SJCRH30 (cell line): ENCODE data around the gene MED13L. TPM values are rescaled to one million over a fixed set of nuclear protein-coding genes. Genes with fewer than 3 reads are reported as not detected.

Source experiments
- DNase-seq, 2 experiments: peaks; one replicate each; pipeline ENCODE4 v3.0.0-alpha.2; 2015 to 2020
- H3K27ac ChIP-seq: fragments of 250-450 bp; sonication (Bioruptor Pico); 2 replicates; pipeline ENCODE4 v1.5.1; 2020; ENCODE audit warnings: mild to moderate bottlenecking, moderate library complexity
- H3K27me3 ChIP-seq: fragments of 250-450 bp; sonication (Bioruptor Pico); 2 replicates; pipeline ENCODE4 v1.5.1; 2020; ENCODE audit warnings: mild to moderate bottlenecking, moderate library complexity
- H3K36me3 ChIP-seq: fragments of 250-450 bp; sonication (Bioruptor Pico); 2 replicates; pipeline ENCODE4 v1.5.1; 2020; ENCODE audit warnings: mild to moderate bottlenecking, moderate library complexity
- H3K4me1 ChIP-seq: fragments of 250-450 bp; sonication (Bioruptor Pico); 2 replicates; pipeline ENCODE4 v1.5.1; 2020; ENCODE audit warnings: mild to moderate bottlenecking, moderate library complexity
- H3K4me3 ChIP-seq: fragments of 250-450 bp; sonication (Bioruptor Pico); 2 replicates; pipeline ENCODE4 v1.5.1; 2020; ENCODE audit warnings: mild to moderate bottlenecking, moderate library complexity
- H3K9me3 ChIP-seq: fragments of 250-450 bp; sonication (Bioruptor Pico); replicated peaks from 2 replicates; pipeline ENCODE4 v1.5.1; 2020; ENCODE audit warnings: mild to moderate bottlenecking, moderate library complexity
- total RNA-seq: library from RNA; depleted of rRNA; stranded (reverse); fragments of >200 nt; shearing (Covaris generic); gene quantifications from 2 replicates; pipeline ENCODE4 v1.2.3, GENCODE V29; 2014

The MED13L gene
- total RNA-seq, 1 experiment from 2014 or later = 62.0 TPM

DNA sequence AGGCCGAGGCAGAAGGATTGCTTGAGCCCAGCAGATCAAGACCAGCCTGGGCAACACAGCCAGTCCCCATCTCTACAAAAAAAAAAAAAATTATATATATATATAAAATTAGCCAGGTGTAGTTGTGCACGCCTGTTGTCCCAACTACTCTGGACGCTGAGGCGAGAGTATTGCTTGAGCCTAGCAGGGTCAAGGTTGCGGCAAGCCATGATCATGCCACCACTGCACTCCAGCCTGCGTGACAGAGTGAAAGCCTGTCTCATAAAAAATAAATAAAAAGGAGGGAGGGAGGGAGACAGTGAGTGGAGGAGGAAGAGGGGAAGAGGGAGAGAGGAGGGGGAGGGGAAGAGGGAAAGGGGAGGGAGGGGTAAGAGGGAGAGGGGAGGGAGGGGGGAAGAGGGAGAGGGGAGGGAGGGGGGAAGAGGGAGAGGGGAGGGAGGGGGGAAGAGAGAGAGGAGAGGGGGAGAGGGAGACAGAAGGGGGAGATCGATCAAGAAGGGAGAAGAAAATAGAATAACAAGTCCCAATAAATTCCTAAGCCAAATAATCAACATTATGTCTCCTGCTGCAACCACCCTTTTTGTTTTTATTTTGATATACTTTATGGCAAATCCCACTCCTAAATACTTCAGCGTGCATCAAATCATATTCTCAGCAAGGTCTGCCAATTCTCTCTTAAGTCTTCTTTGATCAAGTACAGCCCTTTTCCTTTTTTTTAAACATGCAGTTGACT, 163.9 kb downstream of the MED13L start:
- Histone ChIP-seq H3K27me3 (no peaks in the 10 kb centered on the region), H3K4me1 (peaks cover 23% of the 10 kb centered on the region), H3K4me3 (no peak overlapping the region), H3K27ac (no peak overlapping the region), H3K9me3 (0 out of 2 replicates have a peak, but pooled peaks cover 1% of the 10 kb centered on the region), H3K36me3 (no peaks in the 10 kb centered on the region; the same call in 1 of the 2 replicates)
- no peak for DNase-seq

DNA sequence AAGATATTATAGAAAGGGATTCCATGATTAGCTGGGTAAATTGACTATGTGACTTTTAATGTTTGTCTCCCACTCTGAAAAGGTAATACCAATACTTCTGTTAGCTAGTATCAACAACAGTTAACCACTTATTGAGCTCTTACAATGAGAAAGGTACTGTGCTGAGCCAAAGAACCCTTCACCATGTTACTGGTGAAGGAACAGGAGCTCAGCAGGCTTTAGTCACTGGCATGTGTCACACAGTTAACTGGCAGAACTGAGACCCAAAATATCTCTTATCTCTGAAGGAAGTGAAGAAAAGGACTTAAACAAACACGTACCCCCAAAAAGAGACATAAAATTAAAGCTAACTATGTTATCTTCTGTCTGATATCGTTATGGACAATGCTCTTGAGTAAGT, 170.6 kb downstream of the MED13L start:
- H3K4me1 ChIP-seq = peaks cover 11% of the 10 kb centered on the region
- no peak overlapping the region for H3K27ac ChIP-seq
- DNase-seq = no peak

DNA sequence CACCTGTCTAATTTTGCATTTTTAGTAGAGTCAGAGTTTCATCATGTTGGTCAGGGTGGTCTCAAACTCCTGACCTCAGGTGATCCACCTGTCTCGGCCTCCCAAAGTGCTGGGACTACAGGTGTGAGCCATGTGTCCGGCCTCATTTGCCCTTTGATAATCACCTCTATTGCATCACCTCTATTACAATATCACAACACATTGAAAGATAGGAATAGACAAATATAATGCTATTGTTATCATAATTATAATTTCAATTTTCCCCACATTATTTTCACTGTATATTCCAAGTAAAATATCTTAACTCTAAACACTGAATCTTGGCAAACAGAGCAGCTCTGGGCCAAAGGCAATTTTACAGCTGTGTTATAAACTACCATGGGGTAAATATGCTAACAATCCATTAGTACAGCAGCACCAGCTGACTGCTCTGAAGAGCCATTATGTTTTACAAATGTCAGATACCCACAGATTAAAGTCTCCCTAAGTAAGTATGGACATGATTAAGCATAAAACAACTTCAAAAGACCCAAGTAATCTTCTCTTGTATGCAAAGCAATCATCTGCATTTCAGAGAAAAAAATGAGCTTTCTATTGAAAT, 173.2 kb downstream of the MED13L start:
- H3K4me1 ChIP-seq = no peaks in the 10 kb centered on the region; the same call in 1 of the 2 replicates
- DNase-seq = no peak
- 0 out of 2 replicates have a peak, but pooled peaks cover 3% of the 10 kb centered on the region for H3K9me3 ChIP-seq
- H3K4me3 ChIP-seq = no peak overlapping the region
- H3K27ac ChIP-seq = no peak overlapping the region
- H3K27me3 ChIP-seq = no peaks in the 10 kb centered on the region
- peaks cover 3% of the 10 kb centered on the region; the same call in 1 of the 2 replicates for H3K36me3 ChIP-seq

More for the DNA sequence above, 170.6 kb downstream of the MED13L start:
- Histone ChIP-seq H3K27me3 (no peaks in the 10 kb centered on the region), H3K36me3 (peaks cover 3% of the 10 kb centered on the region; the same call in 1 of the 2 replicates), H3K4me3 (no peak overlapping the region), H3K9me3 (0 out of 2 replicates have a peak, but pooled peaks cover 3% of the 10 kb centered on the region)

DNA sequence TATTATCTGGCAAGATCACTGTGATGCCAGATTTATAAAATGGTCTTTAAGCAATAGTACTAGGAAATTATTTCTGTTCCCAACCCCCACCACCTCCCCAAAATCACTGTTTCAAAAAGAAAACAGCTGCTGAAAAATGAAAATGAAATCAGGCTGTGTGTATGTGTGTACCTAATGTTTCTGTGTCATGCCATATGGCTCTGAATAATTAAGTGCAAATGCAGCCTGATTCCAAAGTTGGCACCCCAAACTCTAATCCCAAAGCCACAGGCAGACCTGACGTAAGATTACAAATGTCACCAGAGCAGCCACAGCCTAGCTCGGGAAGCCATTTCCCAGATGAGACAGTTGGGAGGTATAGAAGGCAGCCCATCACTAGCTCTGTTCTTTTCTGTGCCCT, 175.5 kb downstream of the MED13L start:
- Histone ChIP-seq H3K27ac (no peak overlapping the region), H3K27me3 (no peaks in the 10 kb centered on the region), H3K4me3 (no peak overlapping the region), H3K36me3 (peaks cover 3% of the 10 kb centered on the region; the same call in 1 of the 2 replicates), H3K4me1 (no peaks in the 10 kb centered on the region; the same call in 1 of the 2 replicates), H3K9me3 (no peaks in the 10 kb centered on the region)
- no peak for DNase-seq

DNA sequence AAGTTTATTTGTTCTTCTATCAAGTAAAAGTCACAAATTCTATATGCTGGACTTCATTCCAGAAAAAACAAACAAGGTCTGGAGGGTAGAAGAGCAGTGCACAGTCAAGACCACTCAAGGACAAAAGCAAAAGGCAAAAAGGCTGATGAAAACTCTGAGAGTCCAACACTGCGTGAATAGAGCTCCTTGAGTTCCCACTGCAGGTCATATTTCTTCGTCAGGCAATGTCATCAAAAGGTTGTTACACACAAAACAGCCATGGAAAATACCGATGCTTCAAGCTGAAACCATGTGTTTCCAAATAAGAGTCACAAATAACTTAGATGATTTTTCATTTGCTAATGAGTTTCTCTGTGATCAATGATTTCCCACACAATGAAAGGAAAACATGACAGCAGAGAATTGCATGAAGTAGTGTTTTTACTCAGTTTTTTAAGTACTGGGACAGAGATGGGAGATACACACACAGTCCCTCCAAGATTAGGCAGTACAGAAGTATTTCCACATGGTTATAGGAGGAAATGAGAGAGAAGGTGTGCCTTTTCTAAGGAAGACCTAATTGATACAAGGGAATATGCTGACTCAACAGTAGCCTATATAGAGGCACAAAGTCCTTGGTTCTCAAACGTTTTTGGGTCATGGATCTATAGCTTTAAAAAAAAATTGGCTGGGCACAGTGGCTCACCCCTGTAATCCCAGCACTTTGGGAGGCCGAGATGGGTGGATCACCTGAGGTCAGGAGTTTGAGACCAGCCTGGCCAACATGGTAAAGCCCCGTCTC, 177.7 kb downstream of the MED13L start:
- Histone ChIP-seq H3K4me3 (no peak overlapping the region), H3K4me1 (no peaks in the 10 kb centered on the region; the same call in 1 of the 2 replicates)
- DNase-seq = no peak

DNA sequence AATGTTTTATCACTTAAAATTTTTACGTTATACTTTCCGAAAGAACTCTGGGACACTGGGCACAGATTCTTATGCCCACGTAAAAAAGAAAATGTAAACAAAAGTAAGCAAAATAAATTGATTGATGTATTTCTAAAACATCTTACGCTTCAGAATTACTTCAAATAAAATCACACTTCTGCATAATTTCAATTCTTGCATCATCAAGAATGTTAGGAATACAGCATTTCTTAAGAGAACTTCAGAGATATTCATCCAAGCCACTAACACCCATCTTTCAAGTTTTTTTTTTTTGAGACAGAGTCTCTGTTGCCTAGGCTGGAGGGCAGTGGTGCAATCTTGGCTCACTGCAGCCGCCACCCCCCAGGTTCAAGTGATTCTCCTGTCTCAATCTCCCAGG, 180.6 kb downstream of the MED13L start:
- peaks cover 2% of the 10 kb centered on the region; the same call in 1 of the 2 replicates for H3K36me3 ChIP-seq

More for the DNA sequence above, 177.7 kb downstream of the MED13L start:
- peaks cover 2% of the 10 kb centered on the region; the same call in 1 of the 2 replicates for H3K36me3 ChIP-seq
- H3K9me3 ChIP-seq = no peaks in the 10 kb centered on the region
- H3K27ac ChIP-seq = no peak overlapping the region
- no peaks in the 10 kb centered on the region for H3K27me3 ChIP-seq

DNA sequence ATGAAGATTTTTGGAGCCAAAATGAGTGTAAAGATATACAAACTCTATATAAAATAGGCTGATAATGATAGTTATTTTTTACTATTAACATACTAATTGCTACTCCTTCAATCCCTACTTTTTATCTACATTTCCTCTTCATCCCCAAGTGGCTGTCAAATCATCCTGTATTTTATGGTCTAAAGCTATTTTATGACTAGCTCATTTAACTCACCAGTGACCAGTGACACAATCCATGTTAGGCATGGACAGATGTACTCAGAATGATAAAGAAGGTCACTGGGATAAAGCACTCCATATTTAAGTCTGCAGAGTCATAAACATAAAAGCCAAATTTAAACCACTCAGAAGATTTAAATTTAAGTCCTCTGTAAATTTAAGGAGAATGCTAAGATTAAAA, 183.0 kb downstream of the MED13L start:
- Histone ChIP-seq H3K27me3 (no peaks in the 10 kb centered on the region), H3K4me1 (no peaks in the 10 kb centered on the region), H3K27ac (no peak overlapping the region), H3K36me3 (peaks cover 2% of the 10 kb centered on the region), H3K9me3 (no peaks in the 10 kb centered on the region), H3K4me3 (no peak overlapping the region)
- no peak for DNase-seq

More for the DNA sequence above, 180.6 kb downstream of the MED13L start:
- no peaks in the 10 kb centered on the region; the same call in 1 of the 2 replicates for H3K4me1 ChIP-seq
- no peak overlapping the region for H3K4me3 ChIP-seq
- H3K27me3 ChIP-seq = no peaks in the 10 kb centered on the region
- no peak overlapping the region for H3K27ac ChIP-seq
- no peaks in the 10 kb centered on the region for H3K9me3 ChIP-seq
- no peak for DNase-seq

DNA sequence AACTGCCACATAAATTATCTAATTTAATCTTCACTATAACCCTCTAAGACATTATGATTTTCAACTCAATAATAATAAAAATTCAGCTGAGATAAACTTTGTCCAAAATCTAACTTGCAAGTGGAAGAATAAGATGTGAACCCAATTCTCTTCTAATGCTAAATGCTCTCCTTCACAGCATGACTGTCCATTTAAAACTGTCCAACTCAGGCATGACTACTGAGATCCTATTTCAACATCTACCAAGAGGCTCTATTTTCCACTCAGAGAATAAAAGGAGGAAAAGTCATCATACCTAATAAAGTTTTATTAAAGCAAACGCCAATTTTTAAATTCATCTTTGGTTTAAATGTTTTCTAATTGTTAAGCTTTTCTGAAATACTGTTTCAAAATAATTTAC, 183.6 kb downstream of the MED13L start:
- DNase-seq = no peak
- Histone ChIP-seq H3K27me3 (no peaks in the 10 kb centered on the region), H3K4me1 (no peaks in the 10 kb centered on the region), H3K27ac (no peak overlapping the region), H3K4me3 (no peak overlapping the region), H3K9me3 (0 out of 2 replicates have a peak, but pooled peaks cover 3% of the 10 kb centered on the region), H3K36me3 (peaks cover 2% of the 10 kb centered on the region)

DNA sequence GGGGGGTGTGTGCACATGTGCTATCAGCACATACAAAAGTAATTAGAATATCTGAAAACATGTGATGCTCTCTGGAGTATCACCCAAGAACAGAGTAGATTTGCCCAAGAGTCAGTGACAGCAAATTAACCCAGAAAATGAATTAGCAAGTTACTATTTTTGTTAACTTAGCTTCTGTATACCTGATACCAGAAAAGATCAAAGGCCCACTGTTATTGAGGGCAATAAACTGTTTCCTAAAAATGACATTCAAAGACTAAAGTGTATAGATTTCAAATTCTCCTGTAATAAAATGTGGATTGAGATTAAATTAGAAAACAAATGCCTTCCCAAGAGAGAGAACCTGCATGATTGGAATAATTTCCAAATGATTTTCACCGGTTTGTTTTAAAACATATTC, 184.7 kb downstream of the MED13L start:
- Histone ChIP-seq H3K9me3 (0 out of 2 replicates have a peak, but pooled peaks cover 3% of the 10 kb centered on the region), H3K36me3 (peaks cover 2% of the 10 kb centered on the region)

DNA sequence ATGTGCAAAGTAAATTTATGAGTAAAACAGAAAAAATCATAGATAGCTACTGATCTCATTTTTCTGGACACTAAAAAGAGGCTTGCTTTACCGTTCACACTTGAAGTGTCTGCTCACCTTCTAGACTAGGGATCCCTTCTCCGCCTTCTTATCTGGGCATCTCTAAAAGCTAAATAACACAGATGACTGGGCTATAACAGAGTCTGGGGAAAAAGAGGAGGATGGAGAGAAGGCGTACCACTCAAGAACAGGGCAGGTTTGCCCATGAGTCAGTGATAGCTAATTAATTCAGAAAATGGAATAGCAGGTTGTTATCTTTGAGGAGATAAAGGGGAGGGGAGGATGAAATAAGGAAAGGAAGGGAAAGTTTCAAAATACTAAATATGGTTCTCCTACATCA, 185.3 kb downstream of the MED13L start:
- Histone ChIP-seq H3K4me3 (no peak overlapping the region), H3K4me1 (0 out of 2 replicates have a peak, but pooled peaks cover 4% of the 10 kb centered on the region), H3K36me3 (peaks cover 2% of the 10 kb centered on the region), H3K27me3 (no peaks in the 10 kb centered on the region), H3K27ac (no peak overlapping the region), H3K9me3 (0 out of 2 replicates have a peak, but pooled peaks cover 3% of the 10 kb centered on the region)
- no peak for DNase-seq

More for the DNA sequence above, 184.7 kb downstream of the MED13L start:
- no peak overlapping the region for H3K4me3 ChIP-seq
- no peak overlapping the region for H3K27ac ChIP-seq
- H3K4me1 ChIP-seq = 0 out of 2 replicates have a peak, but pooled peaks cover 4% of the 10 kb centered on the region
- no peak for DNase-seq
- H3K27me3 ChIP-seq = no peaks in the 10 kb centered on the region

DNA sequence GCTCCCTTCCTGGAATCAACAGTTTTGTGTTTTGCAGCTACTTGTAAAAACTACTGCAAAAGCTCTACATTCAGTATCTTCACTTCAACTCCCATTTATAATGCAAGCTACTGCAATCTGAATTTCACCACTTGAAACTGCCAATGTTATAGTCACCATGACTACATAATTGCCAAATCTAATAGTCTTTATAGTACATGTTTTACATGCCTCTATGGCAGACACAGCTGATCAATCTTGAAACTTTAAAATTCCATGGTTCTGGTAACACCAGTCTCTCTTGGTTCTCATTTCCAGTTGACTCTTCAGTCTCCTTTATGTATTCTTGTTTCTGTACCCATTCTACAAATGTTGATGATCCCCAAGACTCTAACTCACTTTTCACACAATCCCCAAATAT, 185.9 kb downstream of the MED13L start:
- no peak for DNase-seq
- H3K4me3 ChIP-seq = no peak overlapping the region
- no peaks in the 10 kb centered on the region for H3K27me3 ChIP-seq
- 0 out of 2 replicates have a peak, but pooled peaks cover 4% of the 10 kb centered on the region for H3K4me1 ChIP-seq
- H3K27ac ChIP-seq = no peak overlapping the region
- peaks cover 2% of the 10 kb centered on the region for H3K36me3 ChIP-seq
- H3K9me3 ChIP-seq = 0 out of 2 replicates have a peak, but pooled peaks cover 3% of the 10 kb centered on the region

DNA sequence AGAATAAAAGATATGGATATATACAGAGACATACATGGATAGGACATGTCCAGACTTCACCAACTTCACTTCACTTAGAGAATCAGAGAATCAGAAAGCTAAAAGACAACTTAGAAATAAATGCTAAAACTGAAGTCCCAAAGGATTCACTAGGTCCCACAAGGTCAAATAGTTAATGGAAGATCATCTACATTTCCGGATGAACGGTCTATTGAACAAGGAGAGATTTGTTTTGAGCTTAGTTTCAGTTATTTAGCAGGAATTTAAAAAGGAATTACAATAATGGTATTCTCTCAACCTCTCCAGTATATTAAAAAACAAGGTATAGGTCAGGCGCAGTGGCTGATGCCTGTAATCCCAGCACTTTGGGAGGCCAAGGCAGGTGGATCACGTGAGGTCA, 187.0 kb downstream of the MED13L start:
- no peak overlapping the region for H3K4me3 ChIP-seq
- DNase-seq = no peak
- 0 out of 2 replicates have a peak, but pooled peaks cover 4% of the 10 kb centered on the region for H3K4me1 ChIP-seq
- H3K27me3 ChIP-seq = no peaks in the 10 kb centered on the region
- H3K27ac ChIP-seq = no peak overlapping the region
- H3K9me3 ChIP-seq = 0 out of 2 replicates have a peak, but pooled peaks cover 3% of the 10 kb centered on the region
- H3K36me3 ChIP-seq = no peaks in the 10 kb centered on the region; the same call in none of the 2 replicates

DNA sequence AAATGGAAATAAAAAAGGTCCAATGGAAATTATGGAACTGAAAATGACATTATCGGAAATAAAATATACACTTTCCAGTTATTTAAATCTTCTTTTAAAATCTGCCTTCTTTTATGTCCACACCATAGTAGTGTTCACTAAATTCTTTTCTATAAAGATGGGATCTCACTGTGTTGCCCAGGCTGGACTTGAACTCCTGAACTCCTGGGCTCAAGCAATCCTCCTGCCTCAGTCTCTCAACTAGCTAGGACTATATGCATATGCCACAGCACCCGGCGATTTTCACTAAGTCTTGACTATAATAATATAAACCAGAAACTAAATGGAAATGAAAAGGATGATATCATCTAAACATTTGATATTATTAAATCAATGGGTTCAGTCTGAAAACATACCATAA, 188.4 kb downstream of the MED13L start:
- H3K4me1 ChIP-seq = 0 out of 2 replicates have a peak, but pooled peaks cover 4% of the 10 kb centered on the region
- no peaks in the 10 kb centered on the region for H3K27me3 ChIP-seq
- no peak for DNase-seq
- H3K27ac ChIP-seq = no peak overlapping the region
- no peak overlapping the region for H3K4me3 ChIP-seq
- no peaks in the 10 kb centered on the region; the same call in none of the 2 replicates for H3K36me3 ChIP-seq
- 0 out of 2 replicates have a peak, but pooled peaks cover 3% of the 10 kb centered on the region for H3K9me3 ChIP-seq

DNA sequence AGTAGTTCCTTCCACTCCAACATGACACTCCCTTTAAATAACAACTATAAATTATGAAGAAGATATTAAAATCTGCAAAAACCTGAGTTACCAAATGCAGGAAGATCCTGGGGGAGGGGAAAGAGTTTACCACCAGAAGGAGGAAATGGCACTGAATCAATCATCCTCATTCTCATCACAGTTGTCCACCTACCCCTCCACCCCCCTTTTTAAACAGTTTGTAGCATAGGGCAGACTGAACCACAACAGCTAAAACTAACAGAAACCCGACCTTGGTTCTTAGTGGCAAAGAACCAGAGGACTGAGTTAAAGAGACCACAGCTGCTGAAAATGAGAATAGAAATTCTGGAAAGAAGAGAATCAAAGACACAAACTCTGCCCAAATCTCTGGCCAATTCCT, 189.5 kb downstream of the MED13L start:
- DNase-seq = peak; percentile 5 to 33
- no peak overlapping the region for H3K27ac ChIP-seq

More for the DNA sequence above, 189.5 kb downstream of the MED13L start:
- H3K4me1 ChIP-seq = 0 out of 2 replicates have a peak, but pooled peaks cover 4% of the 10 kb centered on the region
- no peaks in the 10 kb centered on the region for H3K27me3 ChIP-seq
- H3K36me3 ChIP-seq = no peaks in the 10 kb centered on the region; the same call in none of the 2 replicates
- H3K4me3 ChIP-seq = no peak overlapping the region
- 0 out of 2 replicates have a peak, but pooled peaks cover 3% of the 10 kb centered on the region for H3K9me3 ChIP-seq
